ENCODE measurements around the gene RBP5.

The RBP5 gene

GRCh38 chr12:7099290-7099996 is 29.2 kb downstream of the RBP5 start:
- H3K36me3 ChIP-seq (ENCODE audit: control insufficient read depth, insufficient read depth, low read length): peaks cover 3% of the 10 kb centered on the region
- no peak for TF ChIP-seq CTCF (IDR thresholded peaks at IDR 0.05; ENCODE audit: insufficient read depth, low read length, poor library complexity, severe bottlenecking)
- H3K4me3 ChIP-seq (replicated peaks; ENCODE audit: low read depth, low read length): no peak overlapping the region
- no peaks in the 10 kb centered on the region for H3K27me3 ChIP-seq (replicated peaks; ENCODE audit: control insufficient read depth, insufficient read depth, low read length)
- DNase-seq (ENCODE audit: extremely low read depth, insufficient read length): no peak

- H3K36me3 ChIP-seq (ENCODE audit: control insufficient read depth, insufficient read depth, low read length): peaks cover 3% of the 10 kb centered on the region
- H3K4me3 ChIP-seq (replicated peaks; ENCODE audit: low read depth, low read length): no peak overlapping the region
- no peak for TF ChIP-seq CTCF (IDR thresholded peaks at IDR 0.05; ENCODE audit: insufficient read depth, low read length, poor library complexity, severe bottlenecking)
- no peak for DNase-seq (ENCODE audit: extremely low read depth, insufficient read length)
- no peaks in the 10 kb centered on the region for H3K27me3 ChIP-seq (replicated peaks; ENCODE audit: control insufficient read depth, insufficient read depth, low read length)
Observed at GRCh38 chr12:7096979-7097378, 31.7 kb downstream of the RBP5 start.

GRCh38 chr12:7096006-7096932 is 32.4 kb downstream of the RBP5 start:
- no peaks in the 10 kb centered on the region; the same call in 1 of the 2 replicates for H3K36me3 ChIP-seq (ENCODE audit: control insufficient read depth, insufficient read depth, low read length)
- DNase-seq (ENCODE audit: extremely low read depth, insufficient read length): no peak
- no peak for TF ChIP-seq CTCF (IDR thresholded peaks at IDR 0.05; ENCODE audit: insufficient read depth, low read length, poor library complexity, severe bottlenecking)
- H3K4me3 ChIP-seq (replicated peaks; ENCODE audit: low read depth, low read length): no peak overlapping the region
- H3K27me3 ChIP-seq (replicated peaks; ENCODE audit: control insufficient read depth, insufficient read depth, low read length): no peaks in the 10 kb centered on the region

- no peak for DNase-seq (ENCODE audit: extremely low read depth, insufficient read length)
- no peaks in the 10 kb centered on the region for H3K36me3 ChIP-seq (ENCODE audit: control insufficient read depth, insufficient read depth, low read length)
- no peak for TF ChIP-seq CTCF (IDR thresholded peaks at IDR 0.05; ENCODE audit: insufficient read depth, low read length, poor library complexity, severe bottlenecking)
- no peak overlapping the region for H3K4me3 ChIP-seq (replicated peaks; ENCODE audit: low read depth, low read length)
- no peaks in the 10 kb centered on the region for H3K27me3 ChIP-seq (replicated peaks; ENCODE audit: control insufficient read depth, insufficient read depth, low read length)
Observed at GRCh38 chr12:7093892-7094291, 34.8 kb downstream of the RBP5 start.

GRCh38 chr12:7093486-7093885 is 35.2 kb downstream of the RBP5 start:
- no peak for DNase-seq (ENCODE audit: extremely low read depth, insufficient read length)
- no peaks in the 10 kb centered on the region for H3K36me3 ChIP-seq (ENCODE audit: control insufficient read depth, insufficient read depth, low read length)
- no peak for TF ChIP-seq CTCF (IDR thresholded peaks at IDR 0.05; ENCODE audit: insufficient read depth, low read length, poor library complexity, severe bottlenecking)
- H3K27me3 ChIP-seq (replicated peaks; ENCODE audit: control insufficient read depth, insufficient read depth, low read length): no peaks in the 10 kb centered on the region
- H3K4me3 ChIP-seq (replicated peaks; ENCODE audit: low read depth, low read length): no peak overlapping the region
